Prostate gland (tissue), 2 donors: ENCODE data around the gene NLRP9.

Source experiments
- CTCF ChIP-seq, 4 experiments: fragments of 200-600 bp in 2 of 4; fragments of 450-650 bp in 2 of 4; sonication (generic) in 2 of 4; IDR thresholded peaks; 1 replicate in 3 of 4; 2 replicates in 1 of 4; pipeline ENCODE4 v1.5.1; 2016 to 2019; ENCODE audit warnings: antibody characterized with exemption in 4 of 4, mild to moderate bottlenecking in 2 of 4, moderate library complexity in 2 of 4
- POLR2A ChIP-seq: fragments of 450-650 bp; IDR thresholded peaks from one replicate; pipeline ENCODE4 v1.6.1; 2016; ENCODE audit warnings: antibody characterized with exemption, mild to moderate bottlenecking
- POLR2AphosphoS5 ChIP-seq: sonication (generic); formaldehyde crosslinking; IDR thresholded peaks from one replicate; pipeline ENCODE4 v1.6.1; 2017; ENCODE audit warnings: antibody characterized with exemption

GRCh38 chr19:55687281-55688201, 50.7 kb downstream of the NLRP9 start:
- no peak for TF ChIP-seq CTCF (IDR thresholded peaks at IDR 0.05)
- no peak for TF ChIP-seq POLR2AphosphoS5
- TF ChIP-seq POLR2A: no peak
